Nephron (organoid): ENCODE results near the gene SLC22A17.

Source experiments
- H3K27ac Mint-ChIP-seq, 3 experiments: 2 replicates each; pipeline ENCODE4 v1.8.0; 2020; ENCODE audit warnings: mixed read lengths in 3 of 3, mild to moderate bottlenecking in 2 of 3, moderate library complexity in 1 of 3
- H3K27me3 Mint-ChIP-seq: 2 replicates; pipeline ENCODE4 v1.8.0; 2021; ENCODE audit warnings: low read depth, mild to moderate bottlenecking, moderate library complexity, mixed read lengths
- H3K36me3 Mint-ChIP-seq: 2 replicates; pipeline ENCODE4 v1.8.0; 2020; ENCODE audit warnings: low read depth, mixed read lengths
- H3K4me1 Mint-ChIP-seq: 2 replicates; pipeline ENCODE4 v1.8.0; 2020; ENCODE audit warnings: mixed read lengths
- H3K4me3 Mint-ChIP-seq, 3 experiments: 2 replicates each; pipeline ENCODE4 v1.8.0; 2020; ENCODE audit warnings: mild to moderate bottlenecking in 3 of 3, mixed read lengths in 3 of 3, moderate library complexity in 2 of 3
- H3K9me3 Mint-ChIP-seq: 2 replicates; pipeline ENCODE4 v1.8.0; 2020; ENCODE audit warnings: mixed read lengths
- CTCF ChIP-seq, 3 experiments: fragments of 200-600 bp; sonication (generic); IDR thresholded peaks; one replicate each; pipeline ENCODE4 v1.5.0; 2021; ENCODE audit warnings: antibody characterized with exemption in 3 of 3; ENCODE audit not compliant: unreplicated experiment in 3 of 3

The SLC22A17 gene

GRCh38 chr14:23375527-23376251 is 23.0 kb upstream of the SLC22A17 start:
- Mint-ChIP-seq H3K27me3 (peaks cover 17% of the 10 kb centered on the region), H3K36me3 (no peaks in the 10 kb centered on the region)
- TF ChIP-seq CTCF (IDR thresholded peaks at IDR 0.05; ENCODE audit: unreplicated experiment in 3 of 3), result no peak

GRCh38 chr14:23373041-23373440 is 20.4 kb upstream of the SLC22A17 start:
- H3K36me3 Mint-ChIP-seq, result no peaks in the 10 kb centered on the region
- H3K27ac Mint-ChIP-seq, result no peak overlapping the region
- H3K27me3 Mint-ChIP-seq, result peaks cover 10% of the 10 kb centered on the region
- no peak for TF ChIP-seq CTCF (IDR thresholded peaks at IDR 0.05; ENCODE audit: unreplicated experiment in 3 of 3)
- no peaks in the 10 kb centered on the region for H3K9me3 Mint-ChIP-seq
- peaks cover 6% of the 10 kb centered on the region for H3K4me1 Mint-ChIP-seq
- H3K4me3 Mint-ChIP-seq, result no peak overlapping the region

More at GRCh38 chr14:23375527-23376251, 23.0 kb upstream of the SLC22A17 start:
- no peaks in the 10 kb centered on the region for H3K9me3 Mint-ChIP-seq
- H3K27ac Mint-ChIP-seq, result peak overlapping the region in 1 of 3 experiments; percentile 59
- no peak overlapping the region for H3K4me3 Mint-ChIP-seq
- H3K4me1 Mint-ChIP-seq, result peaks cover 8% of the 10 kb centered on the region

- Mint-ChIP-seq H3K9me3 (no peaks in the 10 kb centered on the region), H3K4me3 (no peak within 1 kb of the TSS), H3K36me3 (no peaks in the 10 kb centered on the region), H3K4me1 (peaks cover 6% of the 10 kb centered on the region), H3K27me3 (peaks cover 8% of the 10 kb centered on the region), H3K27ac (no peak within 1 kb of the TSS)
- no peak for TF ChIP-seq CTCF (IDR thresholded peaks at IDR 0.05; ENCODE audit: unreplicated experiment in 3 of 3)
Observed at GRCh38 chr14:23372509-23372908, 19.8 kb upstream of the SLC22A17 start, which contains the start of gene IL25. Gene IL25, plus strand, starts transcription at chr14:23372809.

GRCh38 chr14:23371865-23372264 is 19.2 kb upstream of the SLC22A17 start:
- Mint-ChIP-seq H3K4me3 (no peak overlapping the region), H3K27me3 (peaks cover 4% of the 10 kb centered on the region), H3K27ac (no peak overlapping the region), H3K36me3 (no peaks in the 10 kb centered on the region), H3K9me3 (no peaks in the 10 kb centered on the region), H3K4me1 (peaks cover 9% of the 10 kb centered on the region)
- no peak for TF ChIP-seq CTCF (IDR thresholded peaks at IDR 0.05; ENCODE audit: unreplicated experiment in 3 of 3)

- Mint-ChIP-seq H3K4me1 (peaks cover 10% of the 10 kb centered on the region), H3K27me3 (peaks cover 4% of the 10 kb centered on the region), H3K27ac (no peak overlapping the region), H3K9me3 (no peaks in the 10 kb centered on the region), H3K36me3 (no peaks in the 10 kb centered on the region), H3K4me3 (no peak overlapping the region)
- no peak for TF ChIP-seq CTCF (IDR thresholded peaks at IDR 0.05; ENCODE audit: unreplicated experiment in 3 of 3)
Observed at GRCh38 chr14:23370221-23370620, 17.5 kb upstream of the SLC22A17 start.

GRCh38 chr14:23366426-23366921 is 13.8 kb upstream of the SLC22A17 start:
- Mint-ChIP-seq H3K9me3 (no peaks in the 10 kb centered on the region), H3K36me3 (peaks cover 6% of the 10 kb centered on the region), H3K27me3 (peaks cover 4% of the 10 kb centered on the region), H3K27ac (peak overlapping the region; percentile 98 to 99 (median 98)), H3K4me3 (peak overlapping the region; percentile 78 to 88 (median 85)), H3K4me1 (peaks cover 36% of the 10 kb centered on the region)
- TF ChIP-seq CTCF (IDR thresholded peaks at IDR 0.05; ENCODE audit: unreplicated experiment in 3 of 3), result no peak
